ENCODE results near the gene FOXJ1.

FOXJ1 gene

DNA sequence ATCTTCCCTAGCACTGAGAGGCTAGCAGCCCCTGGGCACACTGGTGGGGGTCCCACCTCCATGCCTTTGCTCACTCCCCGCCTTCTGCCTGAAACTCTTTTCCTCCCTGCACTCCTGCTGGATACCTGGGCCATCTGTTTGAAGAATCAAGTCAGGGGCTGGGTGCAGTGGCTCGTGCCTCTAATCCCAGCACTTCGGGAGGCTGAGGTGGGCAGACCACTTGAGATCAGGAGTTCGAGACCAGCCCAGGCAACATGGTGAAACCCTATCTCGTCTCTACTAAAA lies 15.7 kb downstream of the FOXJ1 start:
- ATAC-seq: no peak
- TF ChIP-seq CREB5 (CRISPR knock-in tag; IDR thresholded peaks at IDR 0.05; ENCODE audit: low read depth): no peak
- TF ChIP-seq ZNF8 (CRISPR knock-in tag; IDR thresholded peaks at IDR 0.05): no peak
- no peak for TF ChIP-seq CSDC2 (CRISPR knock-in tag; IDR thresholded peaks at IDR 0.05)
- TF ChIP-seq ZFP3 (CRISPR knock-in tag; IDR thresholded peaks at IDR 0.05): no peak

DNA sequence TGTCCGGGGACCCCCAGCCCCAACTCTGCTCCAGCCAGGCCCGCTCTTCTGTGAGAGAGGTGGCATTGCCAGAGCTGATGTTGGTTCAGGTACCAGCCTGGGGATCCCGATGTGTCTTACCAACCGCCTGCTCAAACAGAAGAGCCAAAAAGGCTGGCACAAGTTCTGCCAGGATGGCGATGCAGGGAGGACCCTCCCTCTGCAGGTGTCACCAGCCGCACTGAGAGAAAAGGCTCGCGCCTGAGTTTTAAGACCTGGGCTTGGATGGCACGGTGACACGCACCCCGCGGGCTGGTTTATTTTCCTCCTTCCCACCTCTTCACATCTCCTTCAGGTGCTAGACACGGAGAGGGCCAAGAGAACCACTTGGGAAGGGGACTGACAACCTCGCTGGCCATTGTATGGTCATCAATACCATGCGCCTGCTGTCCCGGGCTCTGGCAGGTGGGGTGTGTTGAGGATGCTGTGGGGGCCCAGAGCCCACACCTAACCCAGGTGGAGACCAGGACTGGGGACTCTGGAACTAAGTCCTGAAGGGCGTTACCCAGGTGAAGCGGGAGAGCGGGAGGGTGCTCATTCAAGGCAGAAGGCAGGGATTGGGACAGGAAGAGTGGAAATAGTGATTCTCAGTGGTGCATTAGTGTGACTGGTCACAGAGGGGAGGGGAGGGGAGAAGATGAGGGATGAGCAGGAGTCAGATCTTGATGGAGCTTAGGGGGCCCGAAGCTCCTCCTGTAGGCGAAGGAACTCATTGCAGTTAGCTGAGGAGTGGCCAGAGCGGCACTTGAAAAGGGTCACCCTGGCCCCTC lies 16.3 kb downstream of the FOXJ1 start:
- TF ChIP-seq BACH2 (CRISPR knock-in tag; IDR thresholded peaks at IDR 0.05; ENCODE audit: borderline replicate concordance): no peak
- no peak for TF ChIP-seq TCF4 (CRISPR knock-in tag; IDR thresholded peaks at IDR 0.05; ENCODE audit: borderline replicate concordance)
- TF ChIP-seq, protein P1, sequence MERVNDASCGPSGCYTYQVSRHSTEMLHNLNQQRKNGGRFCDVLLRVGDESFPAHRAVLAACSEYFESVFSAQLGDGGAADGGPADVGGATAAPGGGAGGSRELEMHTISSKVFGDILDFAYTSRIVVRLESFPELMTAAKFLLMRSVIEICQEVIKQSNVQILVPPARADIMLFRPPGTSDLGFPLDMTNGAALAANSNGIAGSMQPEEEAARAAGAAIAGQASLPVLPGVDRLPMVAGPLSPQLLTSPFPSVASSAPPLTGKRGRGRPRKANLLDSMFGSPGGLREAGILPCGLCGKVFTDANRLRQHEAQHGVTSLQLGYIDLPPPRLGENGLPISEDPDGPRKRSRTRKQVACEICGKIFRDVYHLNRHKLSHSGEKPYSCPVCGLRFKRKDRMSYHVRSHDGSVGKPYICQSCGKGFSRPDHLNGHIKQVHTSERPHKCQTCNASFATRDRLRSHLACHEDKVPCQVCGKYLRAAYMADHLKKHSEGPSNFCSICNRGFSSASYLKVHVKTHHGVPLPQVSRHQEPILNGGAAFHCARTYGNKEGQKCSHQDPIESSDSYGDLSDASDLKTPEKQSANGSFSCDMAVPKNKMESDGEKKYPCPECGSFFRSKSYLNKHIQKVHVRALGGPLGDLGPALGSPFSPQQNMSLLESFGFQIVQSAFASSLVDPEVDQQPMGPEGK (CRISPR knock-in tag; IDR thresholded peaks at IDR 0.05; ENCODE audit: borderline replicate concordance): no peak
- no peak for TF ChIP-seq SNAI2 (CRISPR knock-in tag; IDR thresholded peaks at IDR 0.05)
- TF ChIP-seq ZNF70 (CRISPR knock-in tag; IDR thresholded peaks at IDR 0.05): no peak
- TF ChIP-seq ARNTL (CRISPR knock-in tag; IDR thresholded peaks at IDR 0.05; ENCODE audit: borderline replicate concordance, low read depth): no peak
- TF ChIP-seq POU6F1 (CRISPR knock-in tag; IDR thresholded peaks at IDR 0.05; ENCODE audit: borderline replicate concordance, low read depth): no peak
- no peak for TF ChIP-seq GLIS3 (CRISPR knock-in tag; IDR thresholded peaks at IDR 0.05)
- TF ChIP-seq, protein P2, sequence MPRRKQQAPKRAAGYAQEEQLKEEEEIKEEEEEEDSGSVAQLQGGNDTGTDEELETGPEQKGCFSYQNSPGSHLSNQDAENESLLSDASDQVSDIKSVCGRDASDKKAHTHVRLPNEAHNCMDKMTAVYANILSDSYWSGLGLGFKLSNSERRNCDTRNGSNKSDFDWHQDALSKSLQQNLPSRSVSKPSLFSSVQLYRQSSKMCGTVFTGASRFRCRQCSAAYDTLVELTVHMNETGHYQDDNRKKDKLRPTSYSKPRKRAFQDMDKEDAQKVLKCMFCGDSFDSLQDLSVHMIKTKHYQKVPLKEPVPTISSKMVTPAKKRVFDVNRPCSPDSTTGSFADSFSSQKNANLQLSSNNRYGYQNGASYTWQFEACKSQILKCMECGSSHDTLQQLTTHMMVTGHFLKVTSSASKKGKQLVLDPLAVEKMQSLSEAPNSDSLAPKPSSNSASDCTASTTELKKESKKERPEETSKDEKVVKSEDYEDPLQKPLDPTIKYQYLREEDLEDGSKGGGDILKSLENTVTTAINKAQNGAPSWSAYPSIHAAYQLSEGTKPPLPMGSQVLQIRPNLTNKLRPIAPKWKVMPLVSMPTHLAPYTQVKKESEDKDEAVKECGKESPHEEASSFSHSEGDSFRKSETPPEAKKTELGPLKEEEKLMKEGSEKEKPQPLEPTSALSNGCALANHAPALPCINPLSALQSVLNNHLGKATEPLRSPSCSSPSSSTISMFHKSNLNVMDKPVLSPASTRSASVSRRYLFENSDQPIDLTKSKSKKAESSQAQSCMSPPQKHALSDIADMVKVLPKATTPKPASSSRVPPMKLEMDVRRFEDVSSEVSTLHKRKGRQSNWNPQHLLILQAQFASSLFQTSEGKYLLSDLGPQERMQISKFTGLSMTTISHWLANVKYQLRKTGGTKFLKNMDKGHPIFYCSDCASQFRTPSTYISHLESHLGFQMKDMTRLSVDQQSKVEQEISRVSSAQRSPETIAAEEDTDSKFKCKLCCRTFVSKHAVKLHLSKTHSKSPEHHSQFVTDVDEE (CRISPR knock-in tag; IDR thresholded peaks at IDR 0.05): no peak

GRCh38 chr17:76123749-76124581 lies 17.1 kb downstream of the FOXJ1 start:
- TF ChIP-seq TCF4 (CRISPR knock-in tag; IDR thresholded peaks at IDR 0.05; ENCODE audit: borderline replicate concordance): no peak
- no peak for TF ChIP-seq BACH2 (CRISPR knock-in tag; IDR thresholded peaks at IDR 0.05; ENCODE audit: borderline replicate concordance)
- TF ChIP-seq, protein P2 (CRISPR knock-in tag; IDR thresholded peaks at IDR 0.05): no peak
- no peak for TF ChIP-seq TOX (CRISPR knock-in tag; IDR thresholded peaks at IDR 0.05; ENCODE audit: borderline replicate concordance)
- no peak for TF ChIP-seq ARNTL (CRISPR knock-in tag; IDR thresholded peaks at IDR 0.05; ENCODE audit: borderline replicate concordance, low read depth)
- TF ChIP-seq ZNF565 (CRISPR knock-in tag; conservative IDR thresholded peaks at IDR 0.05; ENCODE audit: low read depth): no peak
- TF ChIP-seq CREB5 (CRISPR knock-in tag; IDR thresholded peaks at IDR 0.05; ENCODE audit: low read depth): no peak
- no peak for ATAC-seq

More for the DNA sequence above, 16.3 kb downstream of the FOXJ1 start:
- ATAC-seq: peak; percentile 18; the same call in 1 of the 3 replicates

All from SK-N-SH treated with all-trans-retinoic acid at 6 μM for 48 hours (cell line).